Measurements from ENCODE around the gene CROCC2.

- TF ChIP-seq CTCF (IDR thresholded peaks at IDR 0.05): no peak
- TF ChIP-seq POLR2AphosphoS5 (IDR thresholded peaks at IDR 0.05): no peak
- no peak for TF ChIP-seq POLR2A (IDR thresholded peaks at IDR 0.05)
Observed at GRCh38 chr2:240873805-240874714, 32.1 kb upstream of the CROCC2 start.

Data from sigmoid colon (tissue), 4 donors.